HG02610 (cell line): ENCODE data around the gene C21orf91.
A peak's percentile ranks its signal among the peaks of the same experiment; 100 is the strongest.
"Not testable (repeated sequence)": the region's sequence is repeated elsewhere in the genome, so short reads cannot be mapped to it uniquely, and the experiment has no call there.

ENCODE experiments used
- ATAC-seq: cut with Tn5 transposase; IDR thresholded peaks from one replicate; pipeline ENCODE4 v1.9.1; 2021; ENCODE audit warnings: mild to moderate bottlenecking, moderate library complexity; ENCODE audit not compliant: unreplicated experiment

The C21orf91 gene

GRCh38 chr21:17780539-17780938 lies 38.6 kb downstream of the C21orf91 start:
- ATAC-seq: peak; percentile 40

- no peak for ATAC-seq
Observed at GRCh38 chr21:17779980-17780379, 39.2 kb downstream of the C21orf91 start.

- ATAC-seq: no peak
Observed at GRCh38 chr21:17779496-17779895, 39.7 kb downstream of the C21orf91 start.

- no peak for ATAC-seq
Observed at GRCh38 chr21:17777072-17777765, 41.9 kb downstream of the C21orf91 start.

- peak; percentile 70 for ATAC-seq
Observed at GRCh38 chr21:17775431-17776126, 43.6 kb downstream of the C21orf91 start.

- not testable (repeated sequence) for ATAC-seq
Observed at GRCh38 chr21:17775021-17775420, 44.1 kb downstream of the C21orf91 start.

- no peak for ATAC-seq
Observed at GRCh38 chr21:17769447-17769845, 49.7 kb downstream of the C21orf91 start.

GRCh38 chr21:17768840-17769446 lies 50.2 kb downstream of the C21orf91 start:
- no peak for ATAC-seq

GRCh38 chr21:17765207-17765606 lies 53.9 kb downstream of the C21orf91 start:
- ATAC-seq: no peak

GRCh38 chr21:17763288-17764037 lies 55.7 kb downstream of the C21orf91 start:
- no peak for ATAC-seq

GRCh38 chr21:17759511-17760178 lies 59.5 kb downstream of the C21orf91 start:
- no peak for ATAC-seq

GRCh38 chr21:17758683-17759082 lies 60.5 kb downstream of the C21orf91 start:
- no peak for ATAC-seq

GRCh38 chr21:17757671-17758070 lies 61.5 kb downstream of the C21orf91 start:
- no peak for ATAC-seq

- ATAC-seq: no peak
Observed at GRCh38 chr21:17753736-17754135, 65.4 kb downstream of the C21orf91 start.

- no peak for ATAC-seq
Observed at GRCh38 chr21:17752171-17752570, 67.0 kb downstream of the C21orf91 start.

- ATAC-seq: no peak
Observed at GRCh38 chr21:17746920-17747319, 72.2 kb downstream of the C21orf91 start.

- no peak for ATAC-seq
Observed at GRCh38 chr21:17745086-17745485, 74.1 kb downstream of the C21orf91 start.

GRCh38 chr21:17742940-17743592 lies 76.1 kb downstream of the C21orf91 start:
- ATAC-seq: no peak

- ATAC-seq: no peak
Observed at GRCh38 chr21:17742181-17742580, 77.0 kb downstream of the C21orf91 start.
